K562 (cell line): ENCODE data around the gene ZCCHC4. TPM values are rescaled to one million over a fixed set of nuclear protein-coding genes. Genes with fewer than 3 reads are reported as not detected.
A peak's percentile ranks its signal among the peaks of the same experiment; 100 is the strongest.

Source experiments
- ATAC-seq: fragments of 200-7000 bp; cut with Tn5 transposase; 3 replicates; pipeline ENCODE4 v1.9.1; 2020; ENCODE audit warnings: moderate library complexity
- BruUV-seq: library from RNA; stranded (reverse); fragments of 400-500 nt; replicated peaks from 2 replicates; lab custom pipeline; 2021; lab: Mats Ljungman, UMichigan
- CTCF ChIA-PET: fragments of 300-600 bp; formaldehyde crosslinking; extraction: SDS; loops from one replicate; lab custom pipeline; 2021; ENCODE audit warnings: low intra/inter-chr PET ratio; lab: Yijun Ruan, JAX
- POLR2A ChIA-PET: fragments of 300-600, 350-650 bp; sonication (Branson Sonifier 250); formaldehyde crosslinking; extraction: SDS; loops from one replicate; lab custom pipeline; 2021; ENCODE audit warnings: antibody characterized with exemption, inconsistent platforms; lab: Yijun Ruan, JAX
- DNase-seq, 4 experiments: peaks; one replicate each; pipeline versions ENCODE4 v3.0.0 to v3.0.0-alpha.2; 2011 to 2018; ENCODE audit warnings: low spot score in 3 of 4, mixed read lengths in 3 of 4; ENCODE audit errors: extremely low read depth in 1 of 4
- FAIRE-seq: peaks from 2 replicates; lab custom pipeline; 2011; peaks lifted over from hg19 to GRCh38; lab: Jason Lieb, UNC
- H2AFZ ChIP-seq: 2 replicates; pipeline ENCODE4 v1.6.0; 2011; ENCODE audit warnings: low read depth, low read length, control low read depth, inconsistent platforms
- H3K27ac ChIP-seq: fragments of 200-600 bp; 3 replicates; pipeline ENCODE4 v1.8.0; 2011; ENCODE audit warnings: low read depth, mild to moderate bottlenecking, control low read depth, inconsistent platforms, low read length, moderate library complexity, mixed read lengths; ENCODE audit errors: extremely low read depth
- H3K27me3 ChIP-seq, 2 experiments: fragments of 300-600 bp in 1 of 2; 2 replicates in 1 of 2; 3 replicates in 1 of 2; pipeline versions ENCODE4 v1.6.0 to v1.8.0; 2011; ENCODE audit warnings: inconsistent platforms in 2 of 2, low read length in 2 of 2, mild to moderate bottlenecking in 1 of 2, mixed read lengths in 1 of 2, moderate library complexity in 1 of 2; ENCODE audit not compliant: control insufficient read depth in 2 of 2, insufficient read depth in 2 of 2
- H3K36me3 ChIP-seq: fragments of 300-600 bp; 3 replicates; pipeline ENCODE4 v1.8.0; 2011; ENCODE audit warnings: mild to moderate bottlenecking, low read length, inconsistent platforms; ENCODE audit not compliant: control insufficient read depth, insufficient read depth
- H3K4me1 ChIP-seq, 2 experiments: fragments of 200-600 bp in 1 of 2; replicated peaks in 1 of 2; 2 replicates in 1 of 2; 3 replicates in 1 of 2; pipeline versions ENCODE4 v1.5.1 to v1.8.0; 2011; ENCODE audit warnings: inconsistent platforms in 2 of 2, low read length in 2 of 2, mild to moderate bottlenecking in 1 of 2, mixed read lengths in 1 of 2, moderate library complexity in 1 of 2; ENCODE audit not compliant: control insufficient read depth in 2 of 2, insufficient read depth in 2 of 2
- H3K4me2 ChIP-seq: 2 replicates; pipeline ENCODE4 v1.6.1; 2011; ENCODE audit warnings: low read length, control low read depth, inconsistent platforms, mixed read lengths; ENCODE audit not compliant: insufficient read depth
- H3K4me3 ChIP-seq: fragments of 200-600 bp; sonication (generic), shearing (Covaris generic); 2 replicates; pipeline ENCODE4 v1.5.1; 2016; ENCODE audit warnings: control low read depth, inconsistent platforms
- H3K79me2 ChIP-seq: fragments of 200-600 bp; 3 replicates; pipeline ENCODE4 v1.8.0; 2011; ENCODE audit warnings: low read length, inconsistent platforms; ENCODE audit not compliant: control insufficient read depth, insufficient read depth
- H3K9ac ChIP-seq, 2 experiments: 2 replicates each; pipeline versions ENCODE4 v1.6.0 to v1.6.1; 2011; ENCODE audit warnings: low read depth in 2 of 2, low read length in 2 of 2, control low read depth in 1 of 2, inconsistent platforms in 1 of 2, mild to moderate bottlenecking in 1 of 2, mixed read lengths in 1 of 2; ENCODE audit not compliant: insufficient read depth in 1 of 2
- H3K9me1 ChIP-seq: one replicate; pipeline ENCODE4 v1.6.0; 2011; ENCODE audit warnings: inconsistent platforms, mild to moderate bottlenecking, low read length, moderate library complexity; ENCODE audit not compliant: control insufficient read depth, insufficient read depth
- H3K9me3 ChIP-seq: replicated peaks from 2 replicates; pipeline ENCODE4 v1.5.1; 2011; ENCODE audit warnings: low read depth, low read length, inconsistent platforms; ENCODE audit not compliant: control insufficient read depth, insufficient read depth
- H4K20me1 ChIP-seq: replicated peaks from 2 replicates; pipeline ENCODE4 v1.6.1; 2011; ENCODE audit warnings: low read length, inconsistent platforms, mixed read lengths; ENCODE audit not compliant: control insufficient read depth, insufficient read depth
- C11orf30 ChIP-seq: fragments of 450-650 bp; IDR thresholded peaks from 2 replicates; pipeline ENCODE4 v1.6.1; 2016; ENCODE audit warnings: low read depth, mild to moderate bottlenecking
- GABPB1 ChIP-seq: sonication (generic); formaldehyde crosslinking; IDR thresholded peaks from 2 replicates; pipeline ENCODE4 v1.8.0; 2022; ENCODE audit warnings: mild to moderate bottlenecking, missing genetic modification reagents
- GATAD2B ChIP-seq: fragments of 450-650 bp; IDR thresholded peaks from 2 replicates; pipeline ENCODE4 v1.6.1; 2017; ENCODE audit warnings: mild to moderate bottlenecking, borderline replicate concordance
- STAT5A ChIP-seq: IDR thresholded peaks from 2 replicates; pipeline ENCODE4 v1.6.1; 2012; ENCODE audit warnings: low read length, inconsistent platforms, borderline replicate concordance
- TCF7 ChIP-seq: sonication (generic); IDR thresholded peaks from 2 replicates; pipeline ENCODE4 v1.6.1; 2016; ENCODE audit warnings: antibody characterized with exemption, borderline replicate concordance
- ZNF316 ChIP-seq: fragments of 450-650 bp; IDR thresholded peaks from 2 replicates; pipeline ENCODE4 v1.6.1; 2016
- ZNF644 ChIP-seq: fragments of 200-800 bp; sonication (Bioruptor generic); IDR thresholded peaks from 2 replicates; pipeline ENCODE4 v1.6.1; 2016; ENCODE audit warnings: low read depth, missing genetic modification characterization, missing compliant biosample characterization
- ZNF766 ChIP-seq: fragments of 200-800 bp; sonication (Bioruptor generic); conservative IDR thresholded peaks from 2 replicates; pipeline ENCODE4 v1.6.1; 2016; ENCODE audit warnings: missing genetic modification characterization, missing compliant biosample characterization
- WGBS: fragments of 100-300 bp; shearing (Covaris generic); methylation state at CpG from one replicate; pipeline ENCODE4 v1.1.6; 2016; ENCODE audit warnings: low coverage, mixed read lengths; ENCODE audit not compliant: insufficient coverage; ENCODE audit errors: missing lambda C conversion rate; 5-methylcytosine and 5-hydroxymethylcytosine counted together
- in situ Hi-C: fragments of 300-500 bp; cut with MboI; formaldehyde crosslinking; loops from 4 replicates; pipeline ENCODE4 v1.15.0; 2018; ENCODE audit warnings: inconsistent platforms, mixed read lengths
- intact Hi-C: fragments of 100-400 bp; cut with micrococcal nuclease; formaldehyde crosslinking; loops from 2 replicates; pipeline ENCODE4 v1.14.2; 2022
- polyA plus RNA-seq, 8 experiments: library from polyadenylated mRNA; depleted of rRNA in 4 of 8; stranded (reverse) in 5 of 8; unstranded in 3 of 8; fragments of >200 nt; fragmentation: Nextera tagmentation in 2 of 8; fragmentation: Illumina TruSeq in 1 of 8; extraction: Ambion mirVana in 2 of 8; extraction: Trizol in 1 of 8; gene quantifications; 2 replicates each; pipeline versions ENCODE4 v1.2.1 to v1.2.3, GENCODE V29; 2011 to 2014; ENCODE audit warnings: inconsistent platforms in 1 of 8, missing spikeins in 1 of 8
- total RNA-seq, 7 experiments: library from RNA; depleted of rRNA in 6 of 7; stranded (reverse); fragments of >200 nt in 6 of 7; fragmentation: Illumina TruSeq in 2 of 7; extraction: Trizol in 2 of 7; gene quantifications; 2 replicates each; pipeline versions ENCODE4 v1.2.1 to v1.2.3, GENCODE V29; 2011 to 2021; ENCODE audit warnings: low replicate concordance in 1 of 7
- TF ChIP-seq, protein P1 (sequence below): sonication (generic); formaldehyde crosslinking; IDR thresholded peaks from 2 replicates; pipeline ENCODE4 v1.8.1; 2023; ENCODE audit warnings: missing genetic modification reagents, mild to moderate bottlenecking, borderline replicate concordance
- TF ChIP-seq, protein P2 (sequence below): fragments of 200-800 bp; sonication (Bioruptor generic); IDR thresholded peaks from 2 replicates; pipeline ENCODE4 v1.6.1; 2017; ENCODE audit warnings: missing genetic modification characterization, missing compliant biosample characterization

ZCCHC4 gene
- total and polyA plus RNA-seq, 9 of the 15 experiments (the other 6 are each of a cell fraction or from before 2014, with no cell fraction given), result 5.3 to 26.1 (median 15.2) TPM

DNA sequence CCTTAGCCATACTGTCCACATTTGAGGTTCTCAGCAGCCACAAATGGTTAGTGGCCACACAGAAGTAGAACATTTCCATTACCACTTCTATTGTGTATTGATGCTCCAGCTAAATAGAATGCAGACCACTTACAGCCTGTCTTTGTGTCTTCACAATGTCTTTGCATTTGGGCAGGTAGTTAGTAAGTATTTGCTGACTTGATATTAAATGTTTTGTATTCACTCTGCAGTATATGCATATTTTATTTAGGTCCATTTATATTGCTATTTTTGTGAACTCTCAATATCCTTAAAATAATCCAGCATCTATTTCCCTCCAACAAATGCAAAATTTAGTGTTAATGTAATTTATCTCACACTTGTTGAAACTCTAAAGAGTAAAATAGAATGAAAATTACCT, 91.1 kb downstream of the ZCCHC4 start:
- no TSS peak for BruUV-seq
- H3K27me3 ChIP-seq, result no peaks in the 10 kb centered on the region
- no peaks in the 10 kb centered on the region for H4K20me1 ChIP-seq
- H3K4me3 ChIP-seq, result no peak overlapping the region
- no peaks in the 10 kb centered on the region for H3K4me1 ChIP-seq
- in situ Hi-C loops, result no loop called here
- no peak overlapping the region for H3K27ac ChIP-seq
- intact Hi-C loops, result no loop called here
- ChIA-PET POLR2A (no interaction called here), CTCF (interaction anchor here (0.9 kb wide), 1 partner anchor 160 kb away, joined by 3 read pairs; no protein-coding TSS in a partner anchor)
- H2AFZ ChIP-seq, result no peak overlapping the region
- H3K4me2 ChIP-seq, result no peak overlapping the region
- FAIRE-seq (no peak), DNase-seq (no peak), ATAC-seq (no peak)
- H3K36me3 ChIP-seq, result peaks cover 84% of the 10 kb centered on the region
- H3K79me2 ChIP-seq, result no peaks in the 10 kb centered on the region
- H3K9ac ChIP-seq, result no peak overlapping the region
- peak; percentile 68 for TF ChIP-seq ZNF316
- TF ChIP-seq C11orf30, result peak; percentile 30; the same call in 1 of the 2 replicates
- no peak for TF ChIP-seq ZNF644 (tag)
- no peaks in the 10 kb centered on the region for H3K9me3 ChIP-seq
- H3K9me1 ChIP-seq, result no peaks in the 10 kb centered on the region

DNA sequence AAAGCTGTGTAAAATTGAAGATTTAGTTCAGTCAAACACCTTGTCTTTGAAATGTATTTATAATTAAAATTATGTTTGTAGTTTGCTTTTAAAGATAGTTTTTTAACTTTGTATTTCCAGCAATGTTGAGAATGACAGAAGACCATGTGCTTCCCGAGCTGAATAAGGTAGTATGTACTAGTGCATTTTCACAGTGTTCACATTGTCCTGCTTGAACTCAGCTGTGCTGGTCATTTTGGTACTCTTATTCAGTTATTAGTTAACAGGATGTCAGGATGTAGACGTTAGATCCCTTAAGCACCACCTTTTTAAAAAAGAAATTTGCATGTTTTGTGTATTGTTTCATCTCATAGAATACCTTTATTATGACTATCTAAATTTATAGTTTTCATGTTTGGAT, 92.9 kb downstream of the ZCCHC4 start:
- Histone ChIP-seq H3K36me3 (peaks cover 94% of the 10 kb centered on the region), H3K79me2 (no peaks in the 10 kb centered on the region), H3K9me1 (no peaks in the 10 kb centered on the region), H2AFZ (no peak overlapping the region), H3K9me3 (no peaks in the 10 kb centered on the region), H3K9ac (no peak overlapping the region), H3K4me3 (no peak overlapping the region), H3K4me2 (no peak overlapping the region), H4K20me1 (no peaks in the 10 kb centered on the region), H3K27ac (no peak overlapping the region), H3K4me1 (no peaks in the 10 kb centered on the region), H3K27me3 (no peaks in the 10 kb centered on the region)
- no peak for ATAC-seq
- DNase-seq, result no peak
- FAIRE-seq, result no peak
- intact Hi-C loops, result no loop called here
- in situ Hi-C loops, result no loop called here
- no TSS peak for BruUV-seq
- ChIA-PET POLR2A (no interaction called here), CTCF (no interaction called here)
- 74% methylated on average over 2 of the region's 2 CpGs for WGBS
- TF ChIP-seq ZNF766 (CRISPR knock-in tag), result no peak
- no peak for TF ChIP-seq GABPB1 (CRISPR knock-in tag)
- no peak for TF ChIP-seq TCF7
- TF ChIP-seq, protein P1, sequence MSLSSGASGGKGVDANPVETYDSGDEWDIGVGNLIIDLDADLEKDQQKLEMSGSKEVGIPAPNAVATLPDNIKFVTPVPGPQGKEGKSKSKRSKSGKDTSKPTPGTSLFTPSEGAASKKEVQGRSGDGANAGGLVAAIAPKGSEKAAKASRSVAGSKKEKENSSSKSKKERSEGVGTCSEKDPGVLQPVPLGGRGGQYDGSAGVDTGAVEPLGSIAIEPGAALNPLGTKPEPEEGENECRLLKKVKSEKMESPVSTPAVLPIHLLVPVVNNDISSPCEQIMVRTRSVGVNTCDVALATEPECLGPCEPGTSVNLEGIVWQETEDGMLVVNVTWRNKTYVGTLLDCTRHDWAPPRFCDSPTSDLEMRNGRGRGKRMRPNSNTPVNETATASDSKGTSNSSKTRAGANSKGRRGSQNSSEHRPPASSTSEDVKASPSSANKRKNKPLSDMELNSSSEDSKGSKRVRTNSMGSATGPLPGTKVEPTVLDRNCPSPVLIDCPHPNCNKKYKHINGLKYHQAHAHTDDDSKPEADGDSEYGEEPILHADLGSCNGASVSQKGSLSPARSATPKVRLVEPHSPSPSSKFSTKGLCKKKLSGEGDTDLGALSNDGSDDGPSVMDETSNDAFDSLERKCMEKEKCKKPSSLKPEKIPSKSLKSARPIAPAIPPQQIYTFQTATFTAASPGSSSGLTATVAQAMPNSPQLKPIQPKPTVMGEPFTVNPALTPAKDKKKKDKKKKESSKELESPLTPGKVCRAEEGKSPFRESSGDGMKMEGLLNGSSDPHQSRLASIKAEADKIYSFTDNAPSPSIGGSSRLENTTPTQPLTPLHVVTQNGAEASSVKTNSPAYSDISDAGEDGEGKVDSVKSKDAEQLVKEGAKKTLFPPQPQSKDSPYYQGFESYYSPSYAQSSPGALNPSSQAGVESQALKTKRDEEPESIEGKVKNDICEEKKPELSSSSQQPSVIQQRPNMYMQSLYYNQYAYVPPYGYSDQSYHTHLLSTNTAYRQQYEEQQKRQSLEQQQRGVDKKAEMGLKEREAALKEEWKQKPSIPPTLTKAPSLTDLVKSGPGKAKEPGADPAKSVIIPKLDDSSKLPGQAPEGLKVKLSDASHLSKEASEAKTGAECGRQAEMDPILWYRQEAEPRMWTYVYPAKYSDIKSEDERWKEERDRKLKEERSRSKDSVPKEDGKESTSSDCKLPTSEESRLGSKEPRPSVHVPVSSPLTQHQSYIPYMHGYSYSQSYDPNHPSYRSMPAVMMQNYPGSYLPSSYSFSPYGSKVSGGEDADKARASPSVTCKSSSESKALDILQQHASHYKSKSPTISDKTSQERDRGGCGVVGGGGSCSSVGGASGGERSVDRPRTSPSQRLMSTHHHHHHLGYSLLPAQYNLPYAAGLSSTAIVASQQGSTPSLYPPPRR (CRISPR knock-in tag), result no peak
- no peak for TF ChIP-seq STAT5A
- TF ChIP-seq, protein P2, sequence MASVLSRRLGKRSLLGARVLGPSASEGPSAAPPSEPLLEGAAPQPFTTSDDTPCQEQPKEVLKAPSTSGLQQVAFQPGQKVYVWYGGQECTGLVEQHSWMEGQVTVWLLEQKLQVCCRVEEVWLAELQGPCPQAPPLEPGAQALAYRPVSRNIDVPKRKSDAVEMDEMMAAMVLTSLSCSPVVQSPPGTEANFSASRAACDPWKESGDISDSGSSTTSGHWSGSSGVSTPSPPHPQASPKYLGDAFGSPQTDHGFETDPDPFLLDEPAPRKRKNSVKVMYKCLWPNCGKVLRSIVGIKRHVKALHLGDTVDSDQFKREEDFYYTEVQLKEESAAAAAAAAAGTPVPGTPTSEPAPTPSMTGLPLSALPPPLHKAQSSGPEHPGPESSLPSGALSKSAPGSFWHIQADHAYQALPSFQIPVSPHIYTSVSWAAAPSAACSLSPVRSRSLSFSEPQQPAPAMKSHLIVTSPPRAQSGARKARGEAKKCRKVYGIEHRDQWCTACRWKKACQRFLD (CRISPR knock-in tag), result no peak
- no peak for TF ChIP-seq GATAD2B
